HL-60 (cell line): ENCODE measurements around the gene CCDC9.
"Not testable (repeated sequence)": the region's sequence is repeated elsewhere in the genome, so short reads cannot be mapped to it uniquely, and the experiment has no call there.

Source experiments
- DNase-seq, 2 experiments: peaks; one replicate each; pipeline ENCODE4 v3.0.0-alpha.2; 2010 to 2020; ENCODE audit warnings: low read depth in 1 of 2, low spot score in 1 of 2
- H3K27ac ChIP-seq: fragments of 250-450 bp; sonication (Bioruptor Pico); replicated peaks from 2 replicates; pipeline ENCODE4 v1.5.1; 2020; ENCODE audit warnings: mild to moderate bottlenecking, moderate library complexity
- H3K27me3 ChIP-seq: fragments of 250-450 bp; sonication (Bioruptor Pico); 2 replicates; pipeline ENCODE4 v1.5.1; 2021; ENCODE audit warnings: mild to moderate bottlenecking, moderate library complexity; ENCODE audit not compliant: insufficient read depth, poor library complexity, severe bottlenecking
- H3K4me3 ChIP-seq: replicated peaks from 2 replicates; pipeline ENCODE4 v1.5.1; 2011; ENCODE audit warnings: mild to moderate bottlenecking, control low read depth, low read length; ENCODE audit not compliant: insufficient read depth
- CTCF ChIP-seq: IDR thresholded peaks from one replicate; pipeline ENCODE4 v1.5.1; 2011; ENCODE audit warnings: low read length, control low read depth, inconsistent platforms; ENCODE audit not compliant: insufficient read depth
- GABPA ChIP-seq: IDR thresholded peaks from 2 replicates; pipeline ENCODE4 v1.6.1; 2012; ENCODE audit warnings: low read depth
- POLR2AphosphoS5 ChIP-seq: IDR thresholded peaks from 2 replicates; pipeline ENCODE4 v1.6.1; 2012; ENCODE audit warnings: low read depth
- REST ChIP-seq: IDR thresholded peaks from 2 replicates; pipeline ENCODE4 v1.6.1; 2012; ENCODE audit warnings: low read depth; ENCODE audit not compliant: insufficient replicate concordance
- SPI1 ChIP-seq: IDR thresholded peaks from 2 replicates; pipeline ENCODE4 v1.6.1; 2012; ENCODE audit warnings: low read depth, mild to moderate bottlenecking, borderline replicate concordance

CCDC9 gene

GRCh38 chr19:47275791-47276461, 19.6 kb downstream of the CCDC9 start:
- no peak overlapping the region for H3K27ac ChIP-seq
- H3K4me3 ChIP-seq, result no peak overlapping the region
- no peak for TF ChIP-seq POLR2AphosphoS5
- no peaks in the 10 kb centered on the region for H3K27me3 ChIP-seq
- DNase-seq, result no peak

DNA sequence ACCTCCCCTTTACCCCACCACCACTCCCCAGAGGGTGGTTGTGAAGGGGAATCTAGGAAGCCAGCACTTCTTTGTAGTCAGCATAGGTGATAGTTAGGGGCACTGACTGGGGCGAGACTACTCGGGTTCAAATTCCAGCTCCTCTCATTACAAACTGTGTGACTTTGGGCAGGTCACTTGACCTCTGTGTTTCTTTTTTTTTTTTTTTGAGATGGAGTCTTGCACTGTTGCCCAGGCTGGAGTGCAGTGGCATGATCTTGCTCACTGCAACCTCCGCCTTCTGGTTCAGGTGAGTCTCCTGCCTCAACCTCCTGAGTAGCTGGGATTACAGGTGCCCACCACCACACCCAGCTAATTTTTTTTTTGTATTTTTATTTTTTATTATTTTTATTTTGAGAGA, 20.2 kb downstream of the CCDC9 start:
- not testable (repeated sequence) for H3K27ac ChIP-seq, H3K27me3 ChIP-seq, DNase-seq, H3K4me3 ChIP-seq

DNA sequence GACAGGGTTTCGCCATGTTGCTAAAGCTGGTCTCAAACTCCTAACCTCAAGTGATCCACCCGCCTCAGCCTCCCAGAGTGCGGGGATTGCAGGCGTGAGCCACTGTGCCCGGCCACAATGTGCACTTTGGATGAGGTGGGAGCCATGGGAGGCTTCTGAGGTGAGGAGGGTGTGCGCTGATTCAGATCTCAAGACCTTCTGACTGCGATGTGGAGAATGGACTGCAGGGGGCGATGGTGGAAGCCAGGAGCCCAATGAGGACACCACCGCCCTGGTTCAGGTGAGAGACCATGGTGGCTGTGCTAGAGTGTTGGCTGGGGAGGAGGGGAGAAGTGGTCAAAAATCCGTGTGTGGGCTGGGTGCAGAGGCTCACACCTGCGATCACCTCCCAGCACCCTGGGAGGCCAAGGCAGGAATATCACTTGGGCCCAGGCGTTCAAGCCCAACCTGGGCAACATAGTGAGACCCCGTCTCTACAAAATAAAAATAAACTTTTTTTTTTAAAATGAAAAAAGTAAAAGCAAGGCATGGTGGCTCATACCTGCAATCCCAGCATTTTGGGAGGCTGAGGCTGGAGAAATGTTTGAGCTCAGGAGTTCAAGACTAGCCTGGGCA, 24.0 kb downstream of the CCDC9 start:
- H3K27ac ChIP-seq, result no peak overlapping the region
- no peak overlapping the region for H3K4me3 ChIP-seq
- TF ChIP-seq REST, result no peak
- no peak for TF ChIP-seq POLR2AphosphoS5
- peak; percentile 2 for TF ChIP-seq CTCF
- peak in 1 of 2 experiments; percentile 45 for DNase-seq
- H3K27me3 ChIP-seq, result no peaks in the 10 kb centered on the region

DNA sequence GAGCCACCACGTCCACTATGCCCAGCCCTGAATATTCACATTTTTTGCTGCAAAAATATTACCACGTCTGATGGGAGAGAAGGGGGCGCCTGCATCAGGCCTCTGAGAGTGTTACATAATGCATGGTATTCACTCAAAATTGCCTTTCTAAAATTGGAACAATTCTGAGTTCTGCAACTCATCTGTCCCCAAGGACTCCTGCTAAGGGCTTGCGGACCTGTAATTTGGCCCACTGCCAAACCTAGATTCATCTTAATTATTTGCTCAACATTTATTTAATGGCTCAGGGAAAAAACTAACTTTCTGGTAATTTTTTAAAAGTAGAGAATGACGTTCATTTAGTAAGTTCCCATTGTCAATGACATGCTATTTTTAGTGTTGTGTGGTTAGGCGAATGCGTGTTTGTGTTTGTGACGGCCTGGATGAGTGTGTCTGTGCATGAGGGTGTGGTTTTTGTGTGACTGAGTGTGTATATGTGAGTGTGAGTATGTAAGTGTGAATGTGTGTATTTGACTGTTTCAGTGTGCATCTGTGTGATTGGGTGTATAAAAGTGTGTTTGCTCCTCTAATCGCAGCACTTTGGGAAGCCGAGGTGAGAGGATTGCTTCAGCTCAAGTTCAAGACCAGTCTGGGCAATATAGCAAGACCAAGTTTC, 27.2 kb downstream of the CCDC9 start:
- Histone ChIP-seq H3K27me3 (no peaks in the 10 kb centered on the region), H3K4me3 (no peak overlapping the region), H3K27ac (no peak overlapping the region)
- DNase-seq, result no peak
- TF ChIP-seq REST (no peak), CTCF (no peak), SPI1 (no peak), POLR2AphosphoS5 (no peak), GABPA (no peak)
